ENCODE measurements around the gene INPP5A. TPM values are rescaled to one million over a fixed set of nuclear protein-coding genes. Genes with fewer than 3 reads are reported as not detected.

Gene INPP5A
- total and polyA plus RNA-seq, 2 donors (not counting 1 experiment from before 2014, with no cell fraction given): 9.3 to 87.8 TPM

DNA sequence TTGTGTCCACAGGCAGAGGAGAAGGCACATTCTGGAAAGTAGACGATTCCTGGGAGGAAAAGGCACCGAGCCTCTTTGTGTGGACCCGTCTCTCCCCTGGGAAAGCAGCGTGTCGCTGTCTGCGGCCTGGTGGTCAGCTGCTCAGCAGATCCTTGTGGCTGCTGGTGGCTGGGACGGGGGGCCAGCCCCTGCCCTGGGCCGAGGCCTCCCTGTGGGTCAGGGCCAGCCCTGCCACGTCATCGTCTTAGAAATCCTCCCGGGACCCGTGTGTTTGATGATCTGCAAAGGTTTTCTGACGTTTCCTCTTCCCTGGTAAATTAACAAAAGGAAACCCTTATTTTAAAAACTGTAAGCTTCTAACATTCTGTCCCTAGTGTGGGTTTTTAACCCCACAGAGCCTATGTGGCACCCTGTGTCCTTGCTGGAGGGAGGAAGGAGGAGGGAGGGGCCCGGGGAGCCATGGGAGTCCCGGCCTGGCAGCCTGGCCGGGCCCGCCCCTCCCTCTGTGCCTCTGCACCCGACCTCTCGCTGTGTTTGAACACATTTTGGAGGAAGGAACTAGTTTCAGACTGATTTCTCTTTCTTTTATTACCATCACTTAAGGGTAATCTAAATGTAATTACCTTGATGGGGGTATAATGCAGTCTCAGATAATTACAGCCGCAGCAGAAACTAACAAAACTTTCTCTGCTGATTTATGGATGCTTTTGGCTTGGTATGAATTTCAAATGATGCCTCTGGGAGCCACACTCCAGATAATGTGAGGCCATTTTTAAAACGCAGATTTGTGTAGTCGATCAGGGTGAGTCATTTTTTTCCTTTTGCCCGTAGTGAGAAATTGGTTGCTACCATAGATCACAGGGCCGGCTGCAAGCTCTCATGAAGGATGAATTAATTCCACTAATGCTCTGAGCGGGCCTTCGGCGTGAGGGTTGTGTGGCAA, 162.8 kb downstream of the INPP5A start:
- Mint-ChIP-seq H3K4me1 (no peaks in the 10 kb centered on the region), H3K9me3 (ENCODE audit: insufficient read depth) (no peaks in the 10 kb centered on the region), H3K27me3 (no peaks in the 10 kb centered on the region), H3K27ac (no peak overlapping the region), H3K4me3 (no peak overlapping the region)
- Histone ChIP-seq H3K36me3 (replicated peaks in 1 of 2; ENCODE audit: control extremely low read depth in 1 of 2, control insufficient read depth in 1 of 2, extremely low read depth in 1 of 2, insufficient read depth in 2 of 2, low read length in 1 of 2) (peaks cover 0 to 24% of the 10 kb centered on the region in 2 experiments), H3K9ac (ENCODE audit: low read length) (no peak overlapping the region), H3K27ac (ENCODE audit: low read length in 2 of 2) (no peak overlapping the region), H4K20me1 (ENCODE audit: control insufficient read depth, insufficient read depth, low read length, poor library complexity, severe bottlenecking) (peaks cover 8% of the 10 kb centered on the region), H3K79me2 (ENCODE audit: control insufficient read depth, insufficient read depth, low read length) (peaks cover 6% of the 10 kb centered on the region), H3K9me3 (ENCODE audit: control extremely low read depth in 1 of 3, control insufficient read depth in 2 of 3, insufficient read depth in 1 of 3, low read length in 2 of 3) (peaks cover 0 to 26% (median 5%) of the 10 kb centered on the region in 3 donors), H3K4me3 (ENCODE audit: control extremely low read depth in 1 of 5, extremely low read depth in 1 of 5, insufficient read depth in 1 of 5, low read depth in 2 of 5, low read length in 4 of 5) (no peak overlapping the region), H3K27me3 (replicated peaks in 1 of 4; ENCODE audit: control extremely low read depth in 1 of 4, control insufficient read depth in 3 of 4, insufficient read depth in 4 of 4, low read length in 3 of 4) (no peaks in the 10 kb centered on the region), H3K4me1 (ENCODE audit: control insufficient read depth in 2 of 2, insufficient read depth in 2 of 2, low read length in 2 of 2) (no peaks in the 10 kb centered on the region), H3K4me2 (replicated peaks; ENCODE audit: low read depth, low read length, poor library complexity, severe bottlenecking) (no peak overlapping the region), H2AFZ (ENCODE audit: insufficient read depth, low read depth, low read length, poor library complexity, severe bottlenecking) (no peak overlapping the region)
- WGBS (ENCODE audit: insufficient coverage): 94% methylated on average over 22 of the region's 27 CpGs
- intact Hi-C loops (cut with micrococcal nuclease): no loop called here
- no peak for DNase-seq
- POLR2A ChIA-PET: no interaction called here
- no peak for ATAC-seq (ENCODE audit: low read depth)
- CTCF ChIA-PET: no interaction called here
- TF ChIP-seq, protein P1, sequence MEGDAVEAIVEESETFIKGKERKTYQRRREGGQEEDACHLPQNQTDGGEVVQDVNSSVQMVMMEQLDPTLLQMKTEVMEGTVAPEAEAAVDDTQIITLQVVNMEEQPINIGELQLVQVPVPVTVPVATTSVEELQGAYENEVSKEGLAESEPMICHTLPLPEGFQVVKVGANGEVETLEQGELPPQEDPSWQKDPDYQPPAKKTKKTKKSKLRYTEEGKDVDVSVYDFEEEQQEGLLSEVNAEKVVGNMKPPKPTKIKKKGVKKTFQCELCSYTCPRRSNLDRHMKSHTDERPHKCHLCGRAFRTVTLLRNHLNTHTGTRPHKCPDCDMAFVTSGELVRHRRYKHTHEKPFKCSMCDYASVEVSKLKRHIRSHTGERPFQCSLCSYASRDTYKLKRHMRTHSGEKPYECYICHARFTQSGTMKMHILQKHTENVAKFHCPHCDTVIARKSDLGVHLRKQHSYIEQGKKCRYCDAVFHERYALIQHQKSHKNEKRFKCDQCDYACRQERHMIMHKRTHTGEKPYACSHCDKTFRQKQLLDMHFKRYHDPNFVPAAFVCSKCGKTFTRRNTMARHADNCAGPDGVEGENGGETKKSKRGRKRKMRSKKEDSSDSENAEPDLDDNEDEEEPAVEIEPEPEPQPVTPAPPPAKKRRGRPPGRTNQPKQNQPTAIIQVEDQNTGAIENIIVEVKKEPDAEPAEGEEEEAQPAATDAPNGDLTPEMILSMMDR (IDR thresholded peaks at IDR 0.05): no peak
- TF ChIP-seq EZH2 (IDR thresholded peaks at IDR 0.05; ENCODE audit: borderline replicate concordance, insufficient read depth, low read depth, low read length, poor library complexity, severe bottlenecking): no peak
